ENCODE data around the gene SLF2. TPM values are rescaled to one million over a fixed set of nuclear protein-coding genes. Genes with fewer than 3 reads are reported as not detected.
"Not testable (repeated sequence)": the region's sequence is repeated elsewhere in the genome, so short reads cannot be mapped to it uniquely, and the experiment has no call there.

The SLF2 gene
- total RNA-seq, 2 donors from 2014 or later = 11.5 to 12.3 TPM

- DNase-seq (ENCODE audit: low spot score) = no peak
- no peaks in the 10 kb centered on the region for H3K27me3 ChIP-seq
- H3K4me3 ChIP-seq = no peak overlapping the region
- H3K9me3 ChIP-seq = no peaks in the 10 kb centered on the region
- H3K36me3 ChIP-seq = no peaks in the 10 kb centered on the region
- peaks cover 0 to 6% of the 10 kb centered on the region in 2 donors for H3K4me1 ChIP-seq
- no peak for TF ChIP-seq CTCF (IDR thresholded peaks at IDR 0.05)
- H3K27ac ChIP-seq = no peak overlapping the region
These were observed 30.5 kb upstream of the SLF2 start for GRCh38 chr10:100882252-100882651.

GRCh38 chr10:100882671-100883311 lies 30.0 kb upstream of the SLF2 start:
- Histone ChIP-seq H3K36me3 (no peaks in the 10 kb centered on the region), H3K9me3 (no peaks in the 10 kb centered on the region), H3K4me1 (peaks cover 0 to 6% of the 10 kb centered on the region in 2 donors), H3K4me3 (no peak overlapping the region), H3K27me3 (no peaks in the 10 kb centered on the region), H3K27ac (no peak overlapping the region)
- no peak for TF ChIP-seq CTCF (IDR thresholded peaks at IDR 0.05)
- no peak for DNase-seq (ENCODE audit: low spot score)

- H3K36me3 ChIP-seq = no peaks in the 10 kb centered on the region
- no peaks in the 10 kb centered on the region for H3K9me3 ChIP-seq
- H3K4me1 ChIP-seq = peaks cover 0 to 6% of the 10 kb centered on the region in 2 donors
- no peak for TF ChIP-seq CTCF (IDR thresholded peaks at IDR 0.05)
- H3K27me3 ChIP-seq = no peaks in the 10 kb centered on the region
- no peak for DNase-seq (ENCODE audit: low spot score)
- H3K4me3 ChIP-seq = no peak overlapping the region
- H3K27ac ChIP-seq = no peak overlapping the region
These were observed 29.4 kb upstream of the SLF2 start for GRCh38 chr10:100883312-100883821.

- H3K4me1 ChIP-seq; H3K9me3 ChIP-seq; H3K27me3 ChIP-seq; H3K27ac ChIP-seq; H3K4me3 ChIP-seq; DNase-seq (ENCODE audit: low spot score); H3K36me3 ChIP-seq: not testable (repeated sequence)
These were observed 27.2 kb upstream of the SLF2 start for GRCh38 chr10:100885611-100886010.

- DNase-seq (ENCODE audit: low spot score) = no peak
- H3K4me1 ChIP-seq = peaks cover 0 to 6% of the 10 kb centered on the region in 2 donors
- no peaks in the 10 kb centered on the region for H3K27me3 ChIP-seq
- H3K9me3 ChIP-seq = no peaks in the 10 kb centered on the region
- no peak overlapping the region for H3K27ac ChIP-seq
- H3K4me3 ChIP-seq = no peak overlapping the region
- no peak for TF ChIP-seq CTCF (IDR thresholded peaks at IDR 0.05)
- no peaks in the 10 kb centered on the region for H3K36me3 ChIP-seq
These were observed 26.7 kb upstream of the SLF2 start for GRCh38 chr10:100886091-100886490.

GRCh38 chr10:100886521-100886920 lies 26.2 kb upstream of the SLF2 start:
- Histone ChIP-seq H3K9me3 (no peaks in the 10 kb centered on the region), H3K27ac (no peak overlapping the region), H3K36me3 (no peaks in the 10 kb centered on the region), H3K4me3 (no peak overlapping the region), H3K4me1 (peaks cover 0 to 6% of the 10 kb centered on the region in 2 donors), H3K27me3 (no peaks in the 10 kb centered on the region)
- no peak for TF ChIP-seq CTCF (IDR thresholded peaks at IDR 0.05)
- no peak for DNase-seq (ENCODE audit: low spot score)
